Keratinocyte (primary cell): ENCODE measurements around the gene SWAP70. TPM values are rescaled to one million over a fixed set of nuclear protein-coding genes. Genes with fewer than 3 reads are reported as not detected.

Experiments used
- DNase-seq: peaks from one replicate; pipeline ENCODE4 v3.0.0-alpha.2; 2011; ENCODE audit warnings: low read depth, missing footprints, low spot score
- FAIRE-seq: peaks from 2 replicates; lab custom pipeline; 2011; peaks lifted over from hg19 to GRCh38; lab: Jason Lieb, UNC
- H2AFZ ChIP-seq: 2 replicates; pipeline ENCODE4 v1.6.0; 2012; ENCODE audit warnings: low read length, control low read depth, inconsistent platforms; ENCODE audit not compliant: control insufficient read depth
- H3K27ac ChIP-seq: 2 replicates; pipeline ENCODE4 v1.5.1; 2011; ENCODE audit warnings: low read length; ENCODE audit not compliant: control insufficient read depth, insufficient read depth
- H3K27me3 ChIP-seq: 3 replicates; pipeline ENCODE4 v1.6.0; 2011; ENCODE audit warnings: low read length; ENCODE audit not compliant: control insufficient read depth, insufficient read depth; ENCODE audit errors: extremely low read depth
- H3K36me3 ChIP-seq, 2 experiments: 2 replicates in 1 of 2; 3 replicates in 1 of 2; pipeline ENCODE4 v1.5.1; 2011; ENCODE audit warnings: low read length in 2 of 2, mild to moderate bottlenecking in 1 of 2; ENCODE audit not compliant: control insufficient read depth in 2 of 2, insufficient read depth in 2 of 2; ENCODE audit errors: extremely low read depth in 1 of 2
- H3K4me1 ChIP-seq: 3 replicates; pipeline ENCODE4 v1.5.1; 2011; ENCODE audit warnings: low read length; ENCODE audit not compliant: control insufficient read depth, insufficient read depth; ENCODE audit errors: extremely low read depth
- H3K4me2 ChIP-seq: 3 replicates; pipeline ENCODE4 v1.6.0; 2011; ENCODE audit warnings: low read depth, low read length; ENCODE audit not compliant: control insufficient read depth, insufficient read depth; ENCODE audit errors: extremely low read depth
- H3K4me3 ChIP-seq, 3 experiments: fragments of 200-600 bp in 1 of 3; sonication (generic) in 1 of 3; 2 replicates in 2 of 3; 3 replicates in 1 of 3; pipeline ENCODE4 v1.5.1; 2011 to 2016; ENCODE audit warnings: low read length in 3 of 3, mild to moderate bottlenecking in 3 of 3, control low read depth in 2 of 3, inconsistent platforms in 1 of 3, low read depth in 1 of 3, mixed read lengths in 1 of 3, mixed run types in 1 of 3, moderate library complexity in 1 of 3; ENCODE audit not compliant: control insufficient read depth in 2 of 3, insufficient read depth in 2 of 3; ENCODE audit errors: extremely low read depth in 1 of 3
- H3K79me2 ChIP-seq: 2 replicates; pipeline ENCODE4 v1.6.0; 2012; ENCODE audit warnings: low read length; ENCODE audit not compliant: control insufficient read depth, insufficient read depth
- H3K9ac ChIP-seq: 3 replicates; pipeline ENCODE4 v1.6.0; 2011; ENCODE audit warnings: low read length; ENCODE audit not compliant: control insufficient read depth, insufficient read depth; ENCODE audit errors: extremely low read depth
- H3K9me1 ChIP-seq: 3 replicates; pipeline ENCODE4 v1.6.0; 2011; ENCODE audit warnings: low read length; ENCODE audit not compliant: control insufficient read depth, insufficient read depth; ENCODE audit errors: extremely low read depth
- H3K9me3 ChIP-seq: 2 replicates; pipeline ENCODE4 v1.5.1; 2012; ENCODE audit warnings: low read depth, low read length; ENCODE audit not compliant: control insufficient read depth
- H4K20me1 ChIP-seq: 3 replicates; pipeline ENCODE4 v1.6.0; 2011; ENCODE audit warnings: low read length; ENCODE audit not compliant: control insufficient read depth, insufficient read depth; ENCODE audit errors: extremely low read depth
- CTCF ChIP-seq, 3 experiments: IDR thresholded peaks in 1 of 3; conservative IDR thresholded peaks in 1 of 3; optimal IDR thresholded peaks in 1 of 3; 2 replicates in 2 of 3; 3 replicates in 1 of 3; pipeline versions ENCODE3 to v1.5.1; 2011; ENCODE audit warnings: low read length in 3 of 3, mild to moderate bottlenecking in 3 of 3, moderate library complexity in 2 of 3, control low read depth in 1 of 3, inconsistent platforms in 1 of 3; ENCODE audit not compliant: insufficient read depth in 2 of 3; ENCODE audit errors: extremely low read depth in 1 of 3
- EZH2 ChIP-seq: IDR thresholded peaks from one replicate; pipeline ENCODE4 v1.6.1; 2012; ENCODE audit warnings: inconsistent platforms, mild to moderate bottlenecking, low read length, moderate library complexity
- dilution Hi-C: fragments of 300-500 bp; cut with MboI; formaldehyde crosslinking; loops from one replicate; pipeline ENCODE4 v1.7.0; 2020; ENCODE audit warnings: low sequenced_read_pairs; ENCODE audit not compliant: extremely low pct_ligation_motif_present
- polyA plus RNA-seq, 5 experiments: library from polyadenylated mRNA; depleted of rRNA in 3 of 5; stranded (reverse) in 3 of 5; stranded (forward) in 1 of 5; unstranded in 1 of 5; fragments of >200 nt; gene quantifications; 1 replicate in 1 of 5; 2 replicates in 3 of 5; 3 replicates in 1 of 5; pipeline versions ENCODE4 v1.2.1 to v1.2.3, GENCODE V29; 2011 to 2012; ENCODE audit warnings: missing spikeins in 2 of 5, low read depth in 1 of 5, low replicate concordance in 1 of 5

SWAP70 gene
- polyA plus RNA-seq, 1 donor (not counting 4 experiments of a cell fraction or from before 2014, with no cell fraction given), result 28.5 TPM

GRCh38 chr11:9758637-9759518 lies 95.0 kb downstream of the SWAP70 start:
- no peaks in the 10 kb centered on the region for H3K79me2 ChIP-seq
- peak overlapping the region; percentile 97 for H3K4me2 ChIP-seq
- no peak for FAIRE-seq
- peak overlapping the region; percentile 41 to 80 (median 69) for H3K4me3 ChIP-seq
- H3K27me3 ChIP-seq, result no peaks in the 10 kb centered on the region
- H4K20me1 ChIP-seq, result no peaks in the 10 kb centered on the region
- peak overlapping the region; percentile 56 for H2AFZ ChIP-seq
- peak overlapping the region; percentile 98 for H3K27ac ChIP-seq
- peak in 2 of 3 experiments; percentile 15 to 52 for TF ChIP-seq CTCF (optimal IDR thresholded peaks at IDR 0.05 in 1 of 3, IDR thresholded peaks at IDR 0.05 in 1 of 3, conservative IDR thresholded peaks at IDR 0.05 in 1 of 3; ENCODE audit: extremely low read depth in 1 of 3, insufficient read depth in 2 of 3, low read length in 3 of 3)
- TF ChIP-seq EZH2, result no peak
- dilution Hi-C loops, result no loop called here
- peak overlapping the region; percentile 97 for H3K9ac ChIP-seq
- DNase-seq, result no peak
- peaks cover 2% of the 10 kb centered on the region for H3K9me1 ChIP-seq
- peaks cover 76% of the 10 kb centered on the region for H3K4me1 ChIP-seq
- H3K36me3 ChIP-seq, result no peaks in the 10 kb centered on the region
- no peaks in the 10 kb centered on the region for H3K9me3 ChIP-seq

GRCh38 chr11:9759519-9760192 lies 95.8 kb downstream of the SWAP70 start:
- TF ChIP-seq CTCF (optimal IDR thresholded peaks at IDR 0.05 in 1 of 3, IDR thresholded peaks at IDR 0.05 in 1 of 3, conservative IDR thresholded peaks at IDR 0.05 in 1 of 3; ENCODE audit: extremely low read depth in 1 of 3, insufficient read depth in 2 of 3, low read length in 3 of 3), result peak in 1 of 3 experiments; percentile 4
- no peak for TF ChIP-seq EZH2
- Histone ChIP-seq H3K4me2 (peak overlapping the region; percentile 97), H3K4me3 (peak overlapping the region; percentile 41 to 80 (median 69)), H3K27me3 (no peaks in the 10 kb centered on the region), H3K36me3 (no peaks in the 10 kb centered on the region), H3K9ac (peak overlapping the region; percentile 97), H3K9me1 (peaks cover 2% of the 10 kb centered on the region), H4K20me1 (no peaks in the 10 kb centered on the region), H3K27ac (peak overlapping the region; percentile 98), H3K79me2 (no peaks in the 10 kb centered on the region), H3K9me3 (no peaks in the 10 kb centered on the region), H2AFZ (no peak overlapping the region), H3K4me1 (peaks cover 69% of the 10 kb centered on the region)
- FAIRE-seq (peak; percentile 92), DNase-seq (peak; percentile 100)
- dilution Hi-C loops, result no loop called here
